Inflammatory macrophage treated with lipopolysaccharide for 1 hour (primary cell): ENCODE data around the gene ZNF423.

ENCODE experiments used
- DNase-seq, 2 donors: peaks; one replicate each; pipeline ENCODE4 v3.0.0-alpha.2; 2020 to 2022

The ZNF423 gene

GRCh38 chr16:49483651-49484450, 372.1 kb downstream of the ZNF423 start:
- no peak for DNase-seq

- DNase-seq, result no peak
Measured at GRCh38 chr16:49483251-49483650, 372.7 kb downstream of the ZNF423 start.

DNA sequence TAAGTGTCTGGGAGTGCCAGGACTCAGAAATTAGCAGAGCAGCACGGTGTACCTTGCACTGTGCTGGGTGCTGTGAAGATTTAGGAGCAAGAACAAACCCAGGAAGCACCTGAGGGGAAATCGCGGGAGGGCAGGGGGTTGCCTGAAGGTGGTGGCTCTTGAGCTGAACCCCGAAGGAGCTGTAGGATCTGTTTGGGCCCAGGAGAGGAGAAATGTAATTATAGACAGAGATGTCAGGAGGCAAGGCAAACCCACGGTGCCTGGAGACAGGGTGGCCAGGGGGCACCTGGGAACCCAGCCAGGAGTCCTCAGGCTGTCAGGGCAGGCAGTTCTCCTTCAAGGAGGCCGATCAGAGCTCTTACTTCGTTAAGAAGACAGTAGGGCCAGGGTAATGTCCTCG, 373.2 kb downstream of the ZNF423 start:
- DNase-seq, result no peak

DNA sequence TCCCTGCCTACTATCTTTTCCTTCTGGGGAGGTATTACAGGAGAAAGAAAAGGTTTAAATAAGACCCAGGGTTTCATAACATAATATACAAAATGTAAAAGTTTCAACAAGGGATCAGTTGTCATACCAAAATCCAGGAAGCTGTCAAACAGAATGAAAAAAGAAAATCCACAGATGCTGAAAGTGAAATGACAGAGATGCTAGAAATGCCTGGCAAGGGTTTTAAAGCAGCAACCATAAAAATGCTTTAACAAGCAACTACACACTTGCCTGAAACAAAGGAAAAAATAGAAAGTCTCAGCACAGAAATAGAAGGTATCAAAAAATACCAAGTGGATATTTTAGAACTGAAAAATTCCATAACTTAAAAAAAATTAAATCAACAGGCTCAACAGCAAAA, 377.3 kb downstream of the ZNF423 start:
- DNase-seq, result no peak

- no peak for DNase-seq
Measured at GRCh38 chr16:49478107-49478506, 377.8 kb downstream of the ZNF423 start.

DNA sequence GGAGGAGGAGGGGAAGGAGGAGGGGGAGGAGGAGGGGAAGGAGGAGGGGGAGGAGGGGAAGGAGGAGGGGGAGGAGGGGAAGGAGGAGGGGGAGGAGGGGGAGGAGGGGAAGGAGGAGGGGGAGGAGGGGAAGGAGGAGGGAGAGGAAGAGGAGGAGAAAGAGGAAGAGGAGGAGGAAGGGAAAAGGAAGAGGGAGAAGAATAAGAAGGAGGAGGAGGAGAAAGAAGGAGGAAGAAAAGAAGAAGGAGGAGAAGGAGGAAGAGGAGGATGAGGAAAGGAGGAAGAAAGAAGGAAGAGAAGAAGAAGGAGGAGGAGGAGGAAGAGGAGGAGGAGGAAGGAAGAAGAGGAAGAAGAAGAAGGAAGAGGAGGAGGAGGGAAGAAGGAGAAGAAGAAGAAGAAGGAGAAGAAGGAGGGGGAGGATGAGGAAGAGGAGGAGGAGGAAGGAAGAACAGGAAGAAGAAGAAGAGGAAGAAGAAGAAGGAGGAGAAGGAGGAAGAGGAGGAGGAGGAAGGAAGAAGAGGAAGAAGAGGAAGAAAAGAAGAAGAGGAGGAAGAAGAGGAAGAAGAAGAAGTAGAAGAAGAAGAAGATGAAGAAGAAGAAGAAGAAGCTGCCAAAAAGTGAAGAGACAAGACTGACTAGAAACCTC, 378.5 kb downstream of the ZNF423 start:
- no peak for DNase-seq

DNA sequence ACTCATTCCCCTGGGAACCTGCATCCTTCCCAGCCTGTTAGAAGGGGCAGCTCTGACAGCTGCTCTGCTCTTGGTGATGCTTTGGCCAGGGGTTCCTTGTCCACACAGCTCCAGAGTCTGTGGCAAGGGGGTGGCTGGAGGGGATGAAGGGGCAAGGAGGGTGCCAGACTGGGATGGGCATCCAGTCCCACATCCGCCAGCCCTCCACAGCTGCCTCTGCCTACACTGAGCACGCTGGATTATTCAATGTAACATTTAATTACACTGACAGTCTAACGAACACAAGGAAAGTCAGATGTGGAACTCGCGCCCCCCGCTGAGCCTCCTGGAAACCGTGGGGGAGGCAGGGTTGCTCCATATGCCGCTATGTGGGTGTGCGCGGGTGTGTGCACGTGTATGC, 381.2 kb downstream of the ZNF423 start:
- no peak for DNase-seq

DNA sequence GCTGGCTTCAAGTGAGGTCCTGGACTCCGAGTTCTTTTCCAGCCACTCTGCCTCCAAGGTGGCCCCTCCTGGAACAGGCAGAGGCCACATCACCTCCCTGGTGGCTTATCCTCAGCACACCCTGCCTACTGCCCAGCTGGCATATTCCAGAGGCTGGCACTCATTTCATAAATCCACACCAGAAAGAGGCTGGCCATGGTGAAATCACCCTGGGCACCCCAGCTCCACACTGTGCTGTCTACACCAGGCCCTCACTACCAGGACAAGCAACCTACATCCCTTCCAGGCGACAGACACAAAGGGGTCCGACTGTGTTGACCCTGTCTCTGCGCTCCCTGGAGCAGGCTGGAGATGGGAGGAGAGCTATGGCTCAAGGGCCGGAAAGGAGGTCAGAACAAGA, 382.1 kb downstream of the ZNF423 start:
- DNase-seq, result no peak

DNA sequence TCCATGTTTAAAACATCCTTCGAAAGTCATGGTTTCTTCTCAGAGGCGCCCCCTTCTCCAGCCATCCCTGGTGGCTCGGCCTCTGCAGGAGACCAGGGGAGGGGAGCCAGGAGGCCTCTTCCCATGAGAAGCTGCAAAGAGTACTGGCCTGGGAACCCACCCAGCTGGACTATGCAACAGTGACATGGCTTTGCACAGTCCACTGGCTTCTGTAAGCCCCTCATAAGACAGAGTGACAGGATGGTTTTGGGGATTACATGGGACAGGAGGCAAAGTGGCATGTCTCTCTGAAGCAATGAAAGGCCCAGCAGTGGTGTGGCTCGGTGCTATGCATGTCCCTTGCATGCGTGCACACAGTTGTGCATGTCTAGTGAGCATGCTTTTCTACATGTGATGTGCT, 382.8 kb downstream of the ZNF423 start:
- DNase-seq, result no peak

DNA sequence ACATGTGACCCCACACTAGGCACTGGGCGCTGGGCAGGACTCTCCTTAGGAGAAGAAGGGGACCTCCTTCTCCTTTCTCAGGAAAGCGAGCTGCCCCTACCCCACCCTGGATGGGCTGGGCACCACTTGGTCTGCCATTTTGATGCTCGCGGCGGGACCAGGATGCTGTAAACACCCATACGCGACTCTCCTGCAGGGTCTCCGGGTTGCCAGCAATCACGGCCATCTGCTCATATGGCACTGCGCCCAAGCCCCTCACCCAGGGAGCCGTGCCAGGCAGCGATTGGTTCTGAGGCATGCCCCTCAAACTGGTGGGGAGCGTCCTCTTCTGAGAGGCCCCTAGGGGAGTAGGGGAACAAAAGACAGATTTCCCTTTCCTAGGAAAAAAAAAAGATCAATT, 383.3 kb downstream of the ZNF423 start:
- DNase-seq, result no peak

GRCh38 chr16:49471038-49471727, 384.7 kb downstream of the ZNF423 start:
- DNase-seq, result no peak

GRCh38 chr16:49470513-49470991, 385.4 kb downstream of the ZNF423 start:
- DNase-seq, result no peak

- no peak for DNase-seq
Measured at GRCh38 chr16:49469930-49470451, 385.9 kb downstream of the ZNF423 start.

DNA sequence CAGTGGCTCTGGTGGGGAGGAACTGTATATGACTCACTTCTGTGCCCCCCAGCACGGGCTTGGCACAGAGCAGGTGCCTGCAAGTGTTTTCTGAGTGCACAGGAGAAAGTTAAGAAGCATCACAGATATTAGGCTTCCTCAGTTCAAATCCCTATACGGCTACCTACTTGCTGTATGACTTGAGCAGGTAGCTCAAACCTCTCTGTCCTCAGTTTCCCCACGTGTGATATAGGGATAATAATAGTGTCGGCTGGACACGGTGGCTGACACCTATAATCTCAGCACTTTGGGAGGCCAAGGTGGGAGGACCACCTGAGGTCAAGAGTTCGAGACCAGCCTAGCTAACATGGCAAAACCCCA, 386.6 kb downstream of the ZNF423 start:
- DNase-seq, result no peak

GRCh38 chr16:49468611-49469310, 387.2 kb downstream of the ZNF423 start:
- DNase-seq, result no peak

DNA sequence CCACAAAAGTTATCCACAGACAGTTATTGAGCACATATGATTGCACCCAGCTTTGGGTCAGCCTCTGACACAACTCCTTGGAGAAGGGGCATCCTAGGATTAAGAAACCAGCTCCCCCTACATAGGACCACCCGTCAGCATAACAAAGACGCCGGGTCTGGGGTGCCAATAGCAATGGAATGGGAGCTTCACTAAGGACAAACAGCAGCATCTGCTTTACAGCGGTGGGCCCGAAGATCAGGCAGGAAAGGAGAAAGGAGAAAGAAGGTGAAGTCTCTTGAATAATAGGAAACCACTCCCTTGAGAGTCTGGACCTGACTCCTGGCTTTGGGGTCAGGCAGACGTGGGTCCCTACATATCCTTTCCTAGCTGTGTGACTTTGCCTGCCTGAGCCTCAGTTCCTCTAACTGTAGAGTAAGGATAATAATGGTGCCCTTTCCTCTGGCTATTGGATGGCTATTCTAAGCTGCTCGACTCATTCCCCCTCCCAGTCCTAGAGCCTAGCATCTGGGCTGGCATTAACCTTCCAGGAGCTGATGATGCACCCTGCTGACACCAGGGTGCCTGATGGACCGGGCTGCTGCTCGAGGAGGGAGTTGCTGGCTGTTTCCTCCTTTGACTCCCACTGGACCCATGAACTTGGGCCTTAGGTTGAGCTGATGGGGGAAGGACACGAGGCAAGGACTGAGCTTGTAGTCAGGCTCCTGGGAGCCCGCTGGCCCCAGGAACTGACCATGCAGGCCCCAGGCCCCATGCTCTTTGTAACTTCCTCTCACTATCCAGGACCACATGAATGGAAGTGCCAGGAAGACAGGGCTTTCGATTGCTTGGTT, 388.2 kb downstream of the ZNF423 start:
- DNase-seq, result no peak

DNA sequence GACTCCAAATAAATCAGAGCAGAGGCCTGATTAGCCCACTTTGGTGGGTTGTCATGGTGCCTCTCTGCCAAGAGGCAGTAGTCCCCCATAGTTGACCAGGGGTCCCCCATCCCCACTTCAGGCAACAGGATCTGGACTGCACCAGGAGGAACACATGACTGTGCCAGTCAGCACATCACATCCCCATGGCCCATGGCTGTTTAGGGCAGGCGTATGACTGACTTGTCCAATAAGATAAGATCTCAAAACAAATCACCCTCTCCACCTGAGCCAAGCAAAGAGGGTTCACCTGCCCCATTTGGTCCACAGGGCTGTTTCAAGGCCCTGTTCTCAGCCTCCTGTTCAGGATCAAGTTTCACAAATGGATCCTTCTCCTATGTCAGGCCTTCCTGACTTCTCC, 389.0 kb downstream of the ZNF423 start:
- DNase-seq, result no peak

GRCh38 chr16:49466529-49466831, 389.4 kb downstream of the ZNF423 start:
- no peak for DNase-seq

DNA sequence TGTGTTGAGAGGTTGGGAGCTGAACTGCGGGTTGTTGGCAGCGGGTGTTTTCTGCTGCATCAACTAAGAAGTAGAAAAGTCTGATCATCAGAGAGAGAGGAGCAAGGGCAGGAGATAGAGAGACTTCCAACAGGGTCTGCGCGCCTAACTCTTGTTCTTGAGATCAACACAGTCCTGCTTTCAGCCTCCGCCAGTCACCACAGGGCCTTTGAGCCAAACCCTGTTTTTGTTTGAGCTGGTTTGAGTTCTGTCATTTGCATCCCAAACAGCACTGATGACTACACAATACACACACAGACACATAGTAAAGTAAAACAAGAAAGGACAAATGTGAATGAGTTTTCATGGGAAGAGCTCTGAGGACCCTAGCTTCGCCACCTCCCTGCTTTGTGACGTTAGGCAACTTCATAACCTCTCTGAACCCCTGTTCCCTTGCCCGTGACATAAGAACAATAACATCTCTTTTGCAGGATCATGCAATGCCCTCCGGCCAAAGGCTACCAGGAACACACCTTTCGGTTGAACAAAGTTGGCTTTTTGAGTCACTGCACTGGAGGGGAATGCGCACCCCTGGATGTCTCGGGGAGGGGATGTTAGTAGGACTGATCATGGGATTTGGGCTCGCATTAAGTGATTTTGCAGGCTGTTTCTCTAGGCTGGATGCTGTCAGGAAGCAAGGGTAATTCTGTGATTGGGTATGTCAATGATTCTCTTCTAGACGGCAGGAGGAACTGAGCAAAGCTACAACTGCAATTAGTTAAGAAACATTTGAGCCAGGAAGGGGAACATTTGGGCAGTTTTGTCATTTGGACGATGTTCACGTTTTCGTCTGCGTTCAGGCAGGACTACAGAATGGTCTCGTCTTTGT, 390.0 kb downstream of the ZNF423 start:
- no peak for DNase-seq

GRCh38 chr16:49464877-49465504, 390.9 kb downstream of the ZNF423 start:
- no peak for DNase-seq

DNA sequence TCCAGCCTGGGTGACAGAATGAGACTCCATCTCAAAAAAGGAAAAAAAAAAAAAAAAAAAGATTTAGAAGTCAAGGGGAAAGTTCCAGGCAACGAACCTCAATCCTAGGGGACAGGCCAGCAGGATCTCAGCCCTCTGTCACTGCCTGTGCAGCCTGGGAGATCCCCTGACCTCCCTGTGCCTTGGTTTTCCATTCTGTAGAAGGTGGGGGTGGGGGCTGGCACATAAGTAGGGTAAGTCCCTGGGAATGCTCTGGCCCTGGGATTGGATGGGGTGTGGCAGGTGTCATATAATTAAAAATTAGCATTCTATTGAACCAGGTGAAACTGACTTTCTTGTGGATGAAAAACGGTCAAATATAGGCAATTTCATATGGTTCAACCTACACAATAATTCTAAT, 391.8 kb downstream of the ZNF423 start:
- no peak for DNase-seq
